Activated CD8-positive, alpha-beta memory T cell treated with anti-CD3 and anti-CD28 coated beads, Interleukin-2, amount 10 ng/mL, durations not matched to agents 7 days and 5 days (primary cell): ENCODE data around the gene LRRC30. TPM values are rescaled to one million over a fixed set of nuclear protein-coding genes. Genes with fewer than 3 reads are reported as not detected.
"Not testable (repeated sequence)": the region's sequence is repeated elsewhere in the genome, so short reads cannot be mapped to it uniquely, and the experiment has no call there.

Experiments
- ATAC-seq: fragments of 150-1000 bp; cut with Tn5 transposase; one replicate; pipeline ENCODE4 v1.10.0; 2021; ENCODE audit warnings: moderate library complexity
- CTCF ChIA-PET: fragments of 350-600 bp; sonication (Branson Sonifier 250); formaldehyde crosslinking; loops from one replicate; lab custom pipeline; 2021; ENCODE audit warnings: antibody characterized with exemption; lab: Charles Lee
- DNase-seq: peaks from one replicate; pipeline ENCODE4 v3.0.0-alpha.2; 2020
- H3K27ac Mint-ChIP-seq: one replicate; pipeline ENCODE4 v1.8.0; 2021; ENCODE audit warnings: mild to moderate bottlenecking, mixed read lengths
- H3K27me3 Mint-ChIP-seq: one replicate; pipeline ENCODE4 v1.8.0; 2021; ENCODE audit warnings: mixed read lengths
- H3K36me3 Mint-ChIP-seq: one replicate; pipeline ENCODE4 v1.8.0; 2021; ENCODE audit warnings: mild to moderate bottlenecking, mixed read lengths
- H3K4me1 Mint-ChIP-seq: one replicate; pipeline ENCODE4 v1.8.0; 2021; ENCODE audit warnings: mixed read lengths
- H3K4me3 Mint-ChIP-seq: one replicate; pipeline ENCODE4 v1.8.0; 2021; ENCODE audit warnings: mild to moderate bottlenecking, moderate library complexity, mixed read lengths
- H3K9me3 Mint-ChIP-seq: one replicate; pipeline ENCODE4 v1.8.0; 2022; ENCODE audit warnings: low read depth, mixed read lengths
- total RNA-seq, 2 experiments: library from RNA; stranded (reverse); gene quantifications; one replicate each; pipeline ENCODE4 v1.2.3, GENCODE V29; 2021

Gene LRRC30
- total RNA-seq, result not detected

- Mint-ChIP-seq H3K36me3 (no peaks in the 10 kb centered on the region), H3K4me1 (no peaks in the 10 kb centered on the region), H3K27me3 (no peaks in the 10 kb centered on the region), H3K9me3 (peaks cover 3% of the 10 kb centered on the region), H3K27ac (no peak within 1 kb of the TSS), H3K4me3 (no peak within 1 kb of the TSS)
- CTCF ChIA-PET, result no interaction called here
- DNase-seq (no peak), ATAC-seq (no peak)
Observed at GRCh38 chr18:7230626-7231349, at the start of gene LRRC30. TSS of gene LRRC30 (plus strand) at chr18:7231089. CDS start at chr18:7231139, 50 bp downstream.

GRCh38 chr18:7185701-7186100 lies 45.2 kb upstream of the LRRC30 start:
- no peaks in the 10 kb centered on the region for H3K4me1 Mint-ChIP-seq
- H3K9me3 Mint-ChIP-seq, result peaks cover 9% of the 10 kb centered on the region
- ATAC-seq, result no peak
- no peak overlapping the region for H3K4me3 Mint-ChIP-seq
- CTCF ChIA-PET, result no interaction called here
- H3K27ac Mint-ChIP-seq, result no peak overlapping the region
- H3K36me3 Mint-ChIP-seq, result no peaks in the 10 kb centered on the region
- DNase-seq, result no peak
- no peaks in the 10 kb centered on the region for H3K27me3 Mint-ChIP-seq

GRCh38 chr18:7190547-7191156 lies 40.2 kb upstream of the LRRC30 start:
- no peaks in the 10 kb centered on the region for H3K36me3 Mint-ChIP-seq
- ATAC-seq, result no peak
- H3K27ac Mint-ChIP-seq, result no peak overlapping the region
- H3K9me3 Mint-ChIP-seq, result peaks cover 2% of the 10 kb centered on the region
- H3K4me3 Mint-ChIP-seq, result no peak overlapping the region
- CTCF ChIA-PET, result no interaction called here
- no peaks in the 10 kb centered on the region for H3K4me1 Mint-ChIP-seq
- no peaks in the 10 kb centered on the region for H3K27me3 Mint-ChIP-seq
- DNase-seq, result no peak

- Mint-ChIP-seq H3K4me3 (no peak overlapping the region), H3K4me1 (no peaks in the 10 kb centered on the region), H3K27ac (no peak overlapping the region), H3K9me3 (peaks cover 2% of the 10 kb centered on the region), H3K36me3 (no peaks in the 10 kb centered on the region), H3K27me3 (no peaks in the 10 kb centered on the region)
- CTCF ChIA-PET, result no interaction called here
- ATAC-seq (no peak), DNase-seq (no peak)
Observed at GRCh38 chr18:7191736-7192135, 39.2 kb upstream of the LRRC30 start.

- no peak for ATAC-seq
- H3K4me1 Mint-ChIP-seq, result no peaks in the 10 kb centered on the region
- H3K4me3 Mint-ChIP-seq, result no peak overlapping the region
- no peaks in the 10 kb centered on the region for H3K36me3 Mint-ChIP-seq
- H3K9me3 Mint-ChIP-seq, result peaks cover 2% of the 10 kb centered on the region
- no peak for DNase-seq
- CTCF ChIA-PET, result no interaction called here
- H3K27me3 Mint-ChIP-seq, result no peaks in the 10 kb centered on the region
- H3K27ac Mint-ChIP-seq, result no peak overlapping the region
Observed at GRCh38 chr18:7195266-7195665, 35.6 kb upstream of the LRRC30 start.

- DNase-seq, result no peak
- no peaks in the 10 kb centered on the region for H3K27me3 Mint-ChIP-seq
- CTCF ChIA-PET, result no interaction called here
- no peaks in the 10 kb centered on the region for H3K36me3 Mint-ChIP-seq
- H3K4me3 Mint-ChIP-seq, result no peak overlapping the region
- no peak overlapping the region for H3K27ac Mint-ChIP-seq
- peaks cover 2% of the 10 kb centered on the region for H3K9me3 Mint-ChIP-seq
- no peak for ATAC-seq
- no peaks in the 10 kb centered on the region for H3K4me1 Mint-ChIP-seq
Observed at GRCh38 chr18:7196421-7196820, 34.5 kb upstream of the LRRC30 start.

GRCh38 chr18:7197854-7198253 lies 33.0 kb upstream of the LRRC30 start:
- no peaks in the 10 kb centered on the region for H3K9me3 Mint-ChIP-seq
- H3K4me1 Mint-ChIP-seq, result no peaks in the 10 kb centered on the region
- no peak for ATAC-seq
- H3K36me3 Mint-ChIP-seq, result no peaks in the 10 kb centered on the region
- no peak for DNase-seq
- no peaks in the 10 kb centered on the region for H3K27me3 Mint-ChIP-seq
- H3K4me3 Mint-ChIP-seq, result no peak overlapping the region
- no peak overlapping the region for H3K27ac Mint-ChIP-seq
- CTCF ChIA-PET, result no interaction called here

- no peaks in the 10 kb centered on the region for H3K36me3 Mint-ChIP-seq
- H3K9me3 Mint-ChIP-seq, result no peaks in the 10 kb centered on the region
- ATAC-seq (no peak), DNase-seq (no peak)
- no peaks in the 10 kb centered on the region for H3K4me1 Mint-ChIP-seq
- CTCF ChIA-PET, result no interaction called here
- H3K27ac Mint-ChIP-seq, result no peak overlapping the region
- H3K4me3 Mint-ChIP-seq, result no peak overlapping the region
- no peaks in the 10 kb centered on the region for H3K27me3 Mint-ChIP-seq
Observed at GRCh38 chr18:7198326-7198725, 32.6 kb upstream of the LRRC30 start.

GRCh38 chr18:7201096-7201495 lies 29.8 kb upstream of the LRRC30 start:
- ATAC-seq (no peak), DNase-seq (no peak)
- Mint-ChIP-seq H3K4me3 (no peak overlapping the region), H3K9me3 (no peaks in the 10 kb centered on the region), H3K4me1 (no peaks in the 10 kb centered on the region), H3K27ac (no peak overlapping the region), H3K27me3 (no peaks in the 10 kb centered on the region), H3K36me3 (no peaks in the 10 kb centered on the region)
- CTCF ChIA-PET, result no interaction called here

- CTCF ChIA-PET, result no interaction called here
Observed at GRCh38 chr18:7202169-7202568, 28.7 kb upstream of the LRRC30 start.

GRCh38 chr18:7203601-7204000 lies 27.3 kb upstream of the LRRC30 start:
- H3K36me3 Mint-ChIP-seq, H3K4me1 Mint-ChIP-seq, H3K27ac Mint-ChIP-seq, CTCF ChIA-PET, H3K27me3 Mint-ChIP-seq, H3K4me3 Mint-ChIP-seq, H3K9me3 Mint-ChIP-seq, DNase-seq, ATAC-seq: not testable (repeated sequence)

More at GRCh38 chr18:7202169-7202568, 28.7 kb upstream of the LRRC30 start:
- no peaks in the 10 kb centered on the region for H3K9me3 Mint-ChIP-seq
- H3K4me3 Mint-ChIP-seq, result no peak overlapping the region
- ATAC-seq (no peak), DNase-seq (no peak)
- H3K4me1 Mint-ChIP-seq, result no peaks in the 10 kb centered on the region
- no peaks in the 10 kb centered on the region for H3K27me3 Mint-ChIP-seq
- H3K36me3 Mint-ChIP-seq, result no peaks in the 10 kb centered on the region
- H3K27ac Mint-ChIP-seq, result no peak overlapping the region

GRCh38 chr18:7205346-7205745 lies 25.5 kb upstream of the LRRC30 start:
- H3K4me1 Mint-ChIP-seq, result no peaks in the 10 kb centered on the region
- DNase-seq, result no peak
- H3K9me3 Mint-ChIP-seq, result no peaks in the 10 kb centered on the region
- ATAC-seq, result no peak
- no peaks in the 10 kb centered on the region for H3K27me3 Mint-ChIP-seq
- H3K27ac Mint-ChIP-seq, result no peak overlapping the region
- CTCF ChIA-PET, result no interaction called here
- H3K4me3 Mint-ChIP-seq, result no peak overlapping the region
- no peaks in the 10 kb centered on the region for H3K36me3 Mint-ChIP-seq

- Mint-ChIP-seq H3K27ac (no peak overlapping the region), H3K4me1 (no peaks in the 10 kb centered on the region), H3K27me3 (no peaks in the 10 kb centered on the region), H3K9me3 (no peaks in the 10 kb centered on the region), H3K4me3 (no peak overlapping the region), H3K36me3 (no peaks in the 10 kb centered on the region)
- CTCF ChIA-PET, result no interaction called here
- ATAC-seq, result no peak
- DNase-seq, result no peak
Observed at GRCh38 chr18:7206217-7206616, 24.7 kb upstream of the LRRC30 start.

GRCh38 chr18:7207366-7207915 lies 23.4 kb upstream of the LRRC30 start:
- no peaks in the 10 kb centered on the region for H3K4me1 Mint-ChIP-seq
- H3K27me3 Mint-ChIP-seq, result no peaks in the 10 kb centered on the region
- ATAC-seq, result no peak
- peaks cover 2% of the 10 kb centered on the region for H3K9me3 Mint-ChIP-seq
- DNase-seq, result no peak
- no peak overlapping the region for H3K27ac Mint-ChIP-seq
- no peak overlapping the region for H3K4me3 Mint-ChIP-seq
- CTCF ChIA-PET, result no interaction called here
- no peaks in the 10 kb centered on the region for H3K36me3 Mint-ChIP-seq
